ENCODE data around the gene RPP14.

Gene RPP14

DNA sequence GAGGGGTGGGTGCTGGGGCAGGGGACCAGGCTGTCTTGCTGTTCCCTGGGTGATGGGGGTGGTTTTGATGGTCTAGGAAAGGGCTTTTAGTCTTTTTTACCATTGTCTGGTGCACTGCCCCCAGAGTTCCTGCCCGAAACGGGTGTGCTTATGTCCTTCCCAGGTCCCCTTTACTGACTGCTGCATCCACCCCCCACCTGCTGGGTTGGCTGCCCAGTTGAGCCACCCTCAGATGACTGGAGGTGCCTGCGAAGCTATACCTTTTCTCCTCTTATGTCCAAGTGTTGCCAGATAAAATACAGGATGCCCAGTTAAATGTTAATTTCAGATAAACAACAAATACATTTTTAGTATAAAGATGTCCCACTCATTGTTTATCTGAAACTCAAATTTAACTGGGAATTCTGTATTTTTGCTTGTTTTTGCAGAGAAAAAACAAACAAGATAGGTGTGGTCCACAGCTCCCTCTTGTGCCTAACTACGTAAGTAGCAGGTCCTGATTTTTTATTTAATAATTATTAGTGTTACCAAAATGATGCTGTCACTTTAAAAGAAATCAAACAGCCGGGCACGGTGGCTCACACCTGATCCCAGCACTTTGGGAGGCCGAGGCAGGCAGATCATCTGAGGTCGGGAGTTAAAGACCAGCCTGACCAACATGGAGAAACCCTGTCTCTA, 6.1 kb upstream of the RPP14 start:
- TF ChIP-seq, protein P1, sequence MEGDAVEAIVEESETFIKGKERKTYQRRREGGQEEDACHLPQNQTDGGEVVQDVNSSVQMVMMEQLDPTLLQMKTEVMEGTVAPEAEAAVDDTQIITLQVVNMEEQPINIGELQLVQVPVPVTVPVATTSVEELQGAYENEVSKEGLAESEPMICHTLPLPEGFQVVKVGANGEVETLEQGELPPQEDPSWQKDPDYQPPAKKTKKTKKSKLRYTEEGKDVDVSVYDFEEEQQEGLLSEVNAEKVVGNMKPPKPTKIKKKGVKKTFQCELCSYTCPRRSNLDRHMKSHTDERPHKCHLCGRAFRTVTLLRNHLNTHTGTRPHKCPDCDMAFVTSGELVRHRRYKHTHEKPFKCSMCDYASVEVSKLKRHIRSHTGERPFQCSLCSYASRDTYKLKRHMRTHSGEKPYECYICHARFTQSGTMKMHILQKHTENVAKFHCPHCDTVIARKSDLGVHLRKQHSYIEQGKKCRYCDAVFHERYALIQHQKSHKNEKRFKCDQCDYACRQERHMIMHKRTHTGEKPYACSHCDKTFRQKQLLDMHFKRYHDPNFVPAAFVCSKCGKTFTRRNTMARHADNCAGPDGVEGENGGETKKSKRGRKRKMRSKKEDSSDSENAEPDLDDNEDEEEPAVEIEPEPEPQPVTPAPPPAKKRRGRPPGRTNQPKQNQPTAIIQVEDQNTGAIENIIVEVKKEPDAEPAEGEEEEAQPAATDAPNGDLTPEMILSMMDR (IDR thresholded peaks at IDR 0.05; ENCODE audit: control insufficient read depth, insufficient read depth, low read depth, low read length, missing control alignments) = peak; percentile 61
- DNase-seq (ENCODE audit: low read depth) = peak; percentile 21
- no peak overlapping the region for H3K4me3 ChIP-seq (ENCODE audit: control insufficient read depth, low read depth, low read length)

DNA sequence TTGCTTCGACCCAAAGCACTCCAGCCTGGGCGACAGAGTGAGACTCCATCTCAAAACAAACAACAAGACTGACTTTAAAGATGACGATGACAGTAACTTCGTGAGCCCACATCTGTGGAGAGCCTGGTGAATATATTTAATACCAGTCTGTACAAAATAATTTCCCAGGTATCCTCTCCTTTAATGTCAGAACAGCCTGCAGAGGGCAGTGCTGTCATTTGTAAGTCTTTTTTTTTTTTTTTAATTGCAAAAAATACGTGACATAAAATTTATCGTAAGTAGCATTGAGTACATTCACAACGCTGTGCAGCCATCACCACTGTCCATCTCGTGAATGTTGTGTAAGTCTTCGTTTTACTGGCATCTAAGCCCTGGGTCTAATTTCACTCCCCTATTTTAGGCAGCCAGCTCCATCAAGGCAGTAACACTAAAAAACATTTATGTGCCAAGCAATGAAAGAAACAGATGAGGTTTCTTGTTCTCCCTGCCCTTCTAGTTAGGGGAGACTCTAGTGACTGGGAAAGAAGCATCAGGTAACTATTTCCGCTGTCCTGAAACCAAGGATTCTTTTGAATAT, 1.7 kb downstream of the RPP14 start:
- TF ChIP-seq, protein P1 (IDR thresholded peaks at IDR 0.05; ENCODE audit: control insufficient read depth, insufficient read depth, low read depth, low read length, missing control alignments) = peak; percentile 52
- peak; percentile 40 for DNase-seq (ENCODE audit: low read depth)
- peak overlapping the region; percentile 57 for H3K4me3 ChIP-seq (ENCODE audit: control insufficient read depth, low read depth, low read length)

DNA sequence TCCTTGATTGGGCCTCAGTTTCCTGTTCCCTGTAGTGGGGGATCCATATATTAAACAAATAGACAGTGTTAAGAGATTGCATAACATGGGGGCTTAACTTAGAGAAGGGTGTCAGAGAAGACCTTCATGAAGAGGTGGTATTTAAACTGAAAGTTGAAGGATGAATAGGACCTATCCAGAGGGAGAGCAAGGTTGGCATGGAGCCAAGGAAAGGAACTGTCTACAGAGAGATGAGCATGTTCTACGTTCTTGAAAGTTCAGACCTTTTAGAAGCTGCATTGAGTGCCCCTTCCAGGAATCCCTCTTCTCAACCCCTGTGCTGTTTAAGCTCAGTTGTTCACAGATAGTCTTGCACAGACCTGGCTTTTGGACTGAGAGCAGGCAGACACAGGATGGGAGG, 2.7 kb downstream of the RPP14 start:
- TF ChIP-seq, protein P1 (IDR thresholded peaks at IDR 0.05; ENCODE audit: control insufficient read depth, insufficient read depth, low read depth, low read length, missing control alignments) = no peak
- DNase-seq (ENCODE audit: low read depth) = no peak
- no peak overlapping the region for H3K4me3 ChIP-seq (ENCODE audit: control insufficient read depth, low read depth, low read length)

DNA sequence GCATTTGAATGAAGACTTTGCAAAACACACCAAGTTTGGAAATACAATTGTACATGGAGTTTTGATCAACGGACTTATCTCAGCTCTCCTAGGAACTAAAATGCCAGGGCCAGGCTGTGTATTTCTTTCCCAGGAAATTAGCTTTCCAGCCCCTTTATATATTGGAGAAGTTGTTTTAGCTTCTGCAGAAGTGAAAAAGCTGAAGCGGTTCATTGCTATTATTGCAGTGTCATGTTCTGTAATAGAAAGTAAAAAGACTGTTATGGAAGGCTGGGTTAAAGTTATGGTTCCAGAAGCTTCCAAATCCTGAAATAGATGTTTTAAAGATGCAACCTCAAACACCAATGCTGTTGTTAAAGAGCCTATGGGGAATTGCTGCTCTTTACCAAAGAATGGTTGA, 11.8 kb downstream of the RPP14 start:
- TF ChIP-seq, protein P1 (IDR thresholded peaks at IDR 0.05; ENCODE audit: control insufficient read depth, insufficient read depth, low read depth, low read length, missing control alignments) = no peak
- no peak overlapping the region for H3K4me3 ChIP-seq (ENCODE audit: control insufficient read depth, low read depth, low read length)
- no peak for DNase-seq (ENCODE audit: low read depth)

DNA sequence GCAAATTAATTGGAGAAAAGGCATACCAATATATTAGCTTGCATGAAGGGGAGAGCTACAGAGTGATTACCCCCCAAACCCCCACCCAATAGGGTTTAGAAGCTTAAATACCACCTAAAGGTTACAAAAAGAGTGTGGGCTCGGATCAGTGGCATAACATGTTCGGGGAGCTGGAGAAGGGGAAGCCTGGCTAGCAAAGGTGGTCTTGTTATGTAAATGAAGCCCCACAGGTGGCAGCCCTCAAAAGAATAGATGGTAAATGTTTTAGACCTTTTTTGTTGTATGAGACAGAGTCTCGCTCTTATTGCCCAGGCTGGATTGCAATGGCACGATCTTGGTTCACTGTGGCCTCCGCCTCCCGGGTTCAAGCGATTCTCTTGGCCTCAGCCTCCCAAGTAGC, 15.7 kb downstream of the RPP14 start:
- DNase-seq (ENCODE audit: low read depth) = no peak
- TF ChIP-seq, protein P1 (IDR thresholded peaks at IDR 0.05; ENCODE audit: control insufficient read depth, insufficient read depth, low read depth, low read length, missing control alignments) = no peak
- no peak overlapping the region for H3K4me3 ChIP-seq (ENCODE audit: control insufficient read depth, low read depth, low read length)

DNA sequence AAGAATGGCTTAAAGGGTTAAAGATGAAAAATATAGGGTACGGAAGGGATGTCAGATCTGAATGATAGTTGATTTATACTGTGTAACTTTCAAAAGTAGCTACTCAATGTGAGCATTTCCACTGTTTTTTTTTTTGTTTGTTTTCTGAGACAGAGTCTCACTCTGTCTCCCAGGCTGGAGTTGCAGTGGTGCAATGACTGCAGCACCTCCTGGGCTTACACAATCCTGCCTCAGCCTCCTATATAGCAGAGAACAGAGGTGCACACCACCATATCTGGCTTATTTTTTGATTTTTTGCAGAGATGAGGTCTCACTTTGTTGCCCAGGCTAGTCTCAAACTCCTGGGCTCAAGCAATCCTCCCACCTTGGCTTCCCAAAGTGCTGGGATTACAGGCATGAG, 16.7 kb downstream of the RPP14 start:
- no peak for DNase-seq (ENCODE audit: low read depth)
- no peak overlapping the region for H3K4me3 ChIP-seq (ENCODE audit: control insufficient read depth, low read depth, low read length)
- TF ChIP-seq, protein P1 (IDR thresholded peaks at IDR 0.05; ENCODE audit: control insufficient read depth, insufficient read depth, low read depth, low read length, missing control alignments) = no peak
